RWPE2 (cell line): ENCODE data around the gene NDST4.

Experiments used
- ATAC-seq: fragments of 200-7000 bp; cut with Tn5 transposase; 3 replicates; pipeline ENCODE4 v1.9.1; 2021; ENCODE audit warnings: low read depth
- DNase-seq: peaks from one replicate; pipeline ENCODE4 v3.0.0-alpha.2; 2020; ENCODE audit warnings: low spot score
- H3K27ac ChIP-seq: fragments of 450-650 bp; 2 replicates; pipeline ENCODE4 v1.5.1; 2017; ENCODE audit warnings: mild to moderate bottlenecking; ENCODE audit not compliant: poor library complexity, severe bottlenecking
- H3K27me3 ChIP-seq: fragments of 250-450 bp; sonication (Bioruptor Pico); 2 replicates; pipeline ENCODE4 v1.5.1; 2021; ENCODE audit warnings: mild to moderate bottlenecking, moderate library complexity; ENCODE audit not compliant: insufficient read depth, poor library complexity, severe bottlenecking
- H3K36me3 ChIP-seq: fragments of 250-450 bp; sonication (Bioruptor Pico); 2 replicates; pipeline ENCODE4 v1.5.1; 2020; ENCODE audit warnings: low read depth, mild to moderate bottlenecking, moderate library complexity
- H3K4me1 ChIP-seq: fragments of 250-450 bp; sonication (Bioruptor Pico); 2 replicates; pipeline ENCODE4 v1.5.1; 2021; ENCODE audit warnings: mild to moderate bottlenecking, moderate library complexity; ENCODE audit not compliant: insufficient read depth, poor library complexity, severe bottlenecking
- H3K4me3 ChIP-seq: fragments of 250-450 bp; sonication (Bioruptor Pico); 2 replicates; pipeline ENCODE4 v1.5.1; 2021; ENCODE audit warnings: mild to moderate bottlenecking, moderate library complexity; ENCODE audit not compliant: severe bottlenecking
- H3K9me3 ChIP-seq: fragments of 250-450 bp; sonication (Bioruptor Pico); 2 replicates; pipeline ENCODE4 v1.5.1; 2021; ENCODE audit warnings: mild to moderate bottlenecking, moderate library complexity; ENCODE audit not compliant: severe bottlenecking
- TF ChIP-seq, protein P1 (sequence below): fragments of 450-650 bp; IDR thresholded peaks from one replicate; pipeline ENCODE4 v1.5.1; 2017; ENCODE audit warnings: mild to moderate bottlenecking, moderate library complexity; ENCODE audit not compliant: poor library complexity, severe bottlenecking

NDST4 gene

DNA sequence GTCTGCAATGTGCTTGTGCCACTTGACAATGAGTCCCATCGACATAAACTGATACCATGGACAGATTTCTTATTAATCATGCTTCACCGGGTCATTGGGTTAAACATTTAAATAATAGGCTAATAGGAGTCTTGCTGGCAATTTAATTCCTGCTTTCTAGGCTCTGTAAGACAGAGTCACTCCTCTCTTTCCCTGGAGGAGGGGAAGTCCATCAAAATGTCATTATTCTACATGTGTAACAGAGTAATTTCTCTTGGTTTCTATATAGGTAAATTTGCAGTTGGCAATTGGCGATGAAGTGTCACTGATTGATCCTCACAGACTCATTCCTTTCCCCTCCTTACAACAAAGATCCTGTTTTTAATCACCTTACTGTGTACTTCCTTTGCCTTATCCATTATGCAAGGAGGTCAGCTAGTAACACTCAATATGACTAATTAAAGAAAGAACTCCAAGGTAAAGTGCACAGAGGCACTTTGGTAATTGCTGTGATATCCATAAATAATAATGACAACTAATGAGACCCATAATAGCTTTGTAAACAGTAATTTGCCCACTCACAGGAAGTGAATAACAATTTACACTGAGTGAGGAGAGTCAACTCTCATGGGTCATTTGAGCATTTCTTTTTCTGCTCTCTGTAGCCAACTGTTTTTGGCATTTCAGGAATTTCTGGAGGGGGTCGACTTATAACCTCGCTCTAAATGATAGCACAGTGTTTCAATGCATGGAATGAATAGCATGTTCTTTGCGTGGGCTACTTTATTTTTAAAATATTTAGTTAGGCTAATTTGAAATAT is 330.8 kb downstream of the NDST4 start:
- DNase-seq (no peak), ATAC-seq (no peak)
- H3K4me1 ChIP-seq = no peaks in the 10 kb centered on the region
- no peak overlapping the region for H3K4me3 ChIP-seq
- H3K9me3 ChIP-seq = no peaks in the 10 kb centered on the region
- H3K27me3 ChIP-seq = no peaks in the 10 kb centered on the region
- H3K27ac ChIP-seq = no peak overlapping the region
- H3K36me3 ChIP-seq = no peaks in the 10 kb centered on the region
- TF ChIP-seq, protein P1, sequence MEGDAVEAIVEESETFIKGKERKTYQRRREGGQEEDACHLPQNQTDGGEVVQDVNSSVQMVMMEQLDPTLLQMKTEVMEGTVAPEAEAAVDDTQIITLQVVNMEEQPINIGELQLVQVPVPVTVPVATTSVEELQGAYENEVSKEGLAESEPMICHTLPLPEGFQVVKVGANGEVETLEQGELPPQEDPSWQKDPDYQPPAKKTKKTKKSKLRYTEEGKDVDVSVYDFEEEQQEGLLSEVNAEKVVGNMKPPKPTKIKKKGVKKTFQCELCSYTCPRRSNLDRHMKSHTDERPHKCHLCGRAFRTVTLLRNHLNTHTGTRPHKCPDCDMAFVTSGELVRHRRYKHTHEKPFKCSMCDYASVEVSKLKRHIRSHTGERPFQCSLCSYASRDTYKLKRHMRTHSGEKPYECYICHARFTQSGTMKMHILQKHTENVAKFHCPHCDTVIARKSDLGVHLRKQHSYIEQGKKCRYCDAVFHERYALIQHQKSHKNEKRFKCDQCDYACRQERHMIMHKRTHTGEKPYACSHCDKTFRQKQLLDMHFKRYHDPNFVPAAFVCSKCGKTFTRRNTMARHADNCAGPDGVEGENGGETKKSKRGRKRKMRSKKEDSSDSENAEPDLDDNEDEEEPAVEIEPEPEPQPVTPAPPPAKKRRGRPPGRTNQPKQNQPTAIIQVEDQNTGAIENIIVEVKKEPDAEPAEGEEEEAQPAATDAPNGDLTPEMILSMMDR = no peak

DNA sequence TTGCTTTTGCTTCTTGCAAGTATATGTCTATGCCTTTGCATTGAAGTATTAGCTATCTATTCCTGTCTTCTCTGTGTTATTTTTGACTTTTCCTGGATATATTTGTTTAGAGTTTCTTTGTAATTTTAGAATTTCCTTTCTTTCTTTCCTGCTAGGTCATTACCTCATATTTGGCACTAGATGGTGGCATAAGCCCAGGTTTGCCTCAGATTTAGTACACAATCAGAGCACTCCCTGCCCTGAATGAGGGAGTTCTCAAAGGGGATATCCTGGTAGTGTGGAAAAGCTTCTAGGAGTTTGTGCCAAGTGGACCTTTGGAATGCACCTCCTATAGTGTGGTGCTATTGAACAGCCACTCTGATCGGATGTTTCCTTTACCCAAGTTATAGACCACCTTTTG is 333.2 kb downstream of the NDST4 start:
- Histone ChIP-seq H3K4me3 (no peak overlapping the region), H3K27ac (no peak overlapping the region), H3K36me3 (no peaks in the 10 kb centered on the region), H3K27me3 (no peaks in the 10 kb centered on the region), H3K9me3 (no peaks in the 10 kb centered on the region), H3K4me1 (no peaks in the 10 kb centered on the region)
- TF ChIP-seq, protein P1 = peak; percentile 48
- DNase-seq (no peak), ATAC-seq (peak; percentile 67; the same call in 1 of the 3 replicates)
